Measurements from ENCODE around the gene TLR5.

GRCh38 chr1:223068900-223069665 is 74.0 kb downstream of the TLR5 start:
- TF ChIP-seq EZH2phosphoT487 (IDR thresholded peaks at IDR 0.05; ENCODE audit: insufficient read depth, low read depth) (no peak), EZH2 (IDR thresholded peaks at IDR 0.05; ENCODE audit: insufficient read depth, poor library complexity, severe bottlenecking) (no peak)
